GM10847 (cell line): ENCODE results near the gene PTPDC1.

ENCODE experiments used
- POLR2A ChIP-seq: IDR thresholded peaks from 2 replicates; pipeline ENCODE4 v1.6.1; 2011; ENCODE audit not compliant: insufficient read length; ENCODE audit errors: extremely low read depth

Gene PTPDC1

GRCh38 chr9:94112716-94113465, 28.6 kb downstream of the PTPDC1 start:
- TF ChIP-seq POLR2A: no peak

GRCh38 chr9:94120854-94121376, 36.7 kb downstream of the PTPDC1 start:
- TF ChIP-seq POLR2A: no peak

GRCh38 chr9:94126844-94127243, 42.6 kb downstream of the PTPDC1 start:
- TF ChIP-seq POLR2A: no peak

GRCh38 chr9:94127806-94128205, 43.5 kb downstream of the PTPDC1 start:
- no peak for TF ChIP-seq POLR2A

GRCh38 chr9:94128580-94128979, 44.3 kb downstream of the PTPDC1 start:
- no peak for TF ChIP-seq POLR2A

- no peak for TF ChIP-seq POLR2A
Observed at GRCh38 chr9:94134629-94135028, 50.4 kb downstream of the PTPDC1 start.

GRCh38 chr9:94135222-94135621, 51.0 kb downstream of the PTPDC1 start:
- no peak for TF ChIP-seq POLR2A

- no peak for TF ChIP-seq POLR2A
Observed at GRCh38 chr9:94139672-94140417, 55.6 kb downstream of the PTPDC1 start.

GRCh38 chr9:94140418-94140780, 56.1 kb downstream of the PTPDC1 start:
- no peak for TF ChIP-seq POLR2A

GRCh38 chr9:94140791-94141790, 56.8 kb downstream of the PTPDC1 start:
- no peak for TF ChIP-seq POLR2A

- no peak for TF ChIP-seq POLR2A
Observed at GRCh38 chr9:94142353-94142752, 58.1 kb downstream of the PTPDC1 start.

GRCh38 chr9:94144394-94144793, 60.1 kb downstream of the PTPDC1 start:
- no peak for TF ChIP-seq POLR2A

GRCh38 chr9:94145640-94146039, 61.4 kb downstream of the PTPDC1 start:
- TF ChIP-seq POLR2A: no peak

GRCh38 chr9:94147776-94148175, 63.5 kb downstream of the PTPDC1 start:
- no peak for TF ChIP-seq POLR2A

- TF ChIP-seq POLR2A: no peak
Observed at GRCh38 chr9:94148419-94148818, 64.2 kb downstream of the PTPDC1 start.

GRCh38 chr9:94149696-94150095, 65.4 kb downstream of the PTPDC1 start:
- no peak for TF ChIP-seq POLR2A
